Fibroblast of skin of left quadriceps (primary cell): ENCODE measurements around the gene SMARCA2.

Source experiments
- DNase-seq, 2 experiments: peaks; one replicate each; pipeline ENCODE4 v3.0.0-alpha.2; 2013; ENCODE audit warnings: low read depth in 2 of 2

SMARCA2 gene

DNA sequence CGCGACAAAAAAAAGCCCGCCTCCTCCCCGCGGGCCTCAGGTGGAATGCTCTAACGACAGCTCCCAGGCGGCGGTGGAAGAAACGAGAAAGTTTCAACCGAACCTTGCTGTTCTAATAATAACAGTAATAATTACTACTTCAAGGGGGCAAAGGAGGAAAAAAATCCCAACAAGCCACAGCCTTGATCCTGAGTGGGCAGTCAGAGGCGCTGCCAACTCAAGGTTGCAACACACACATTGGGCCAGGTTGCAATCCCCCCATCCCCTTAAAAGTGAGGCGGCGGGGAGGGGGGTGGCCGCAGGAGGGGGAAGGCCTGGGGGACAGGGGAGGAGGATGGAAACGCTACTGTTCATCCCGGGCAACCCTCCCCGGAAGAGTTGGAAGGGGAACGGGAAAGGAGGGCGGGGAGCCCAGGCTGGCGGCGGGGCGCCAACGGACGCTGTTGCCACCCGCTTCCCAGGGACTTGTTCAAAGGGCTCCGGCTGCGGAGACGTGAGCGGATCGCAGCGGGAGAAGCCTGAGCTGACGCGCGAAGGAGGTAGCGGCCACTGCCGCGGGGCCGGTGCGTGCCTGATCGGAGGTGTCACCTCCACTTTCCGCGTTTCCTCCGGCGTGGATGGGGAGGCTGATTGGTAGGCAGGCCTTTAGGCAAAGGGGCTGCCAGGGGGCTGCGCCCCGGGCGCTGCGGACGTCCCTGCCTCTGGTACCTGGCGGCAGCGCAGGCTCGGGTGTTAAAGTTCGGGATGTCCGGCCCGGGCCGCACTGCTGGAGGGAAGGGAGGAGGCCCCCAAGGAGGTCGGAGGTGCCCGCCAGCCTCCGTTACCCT, 647 bp downstream of the SMARCA2 start:
- no peak for DNase-seq

DNA sequence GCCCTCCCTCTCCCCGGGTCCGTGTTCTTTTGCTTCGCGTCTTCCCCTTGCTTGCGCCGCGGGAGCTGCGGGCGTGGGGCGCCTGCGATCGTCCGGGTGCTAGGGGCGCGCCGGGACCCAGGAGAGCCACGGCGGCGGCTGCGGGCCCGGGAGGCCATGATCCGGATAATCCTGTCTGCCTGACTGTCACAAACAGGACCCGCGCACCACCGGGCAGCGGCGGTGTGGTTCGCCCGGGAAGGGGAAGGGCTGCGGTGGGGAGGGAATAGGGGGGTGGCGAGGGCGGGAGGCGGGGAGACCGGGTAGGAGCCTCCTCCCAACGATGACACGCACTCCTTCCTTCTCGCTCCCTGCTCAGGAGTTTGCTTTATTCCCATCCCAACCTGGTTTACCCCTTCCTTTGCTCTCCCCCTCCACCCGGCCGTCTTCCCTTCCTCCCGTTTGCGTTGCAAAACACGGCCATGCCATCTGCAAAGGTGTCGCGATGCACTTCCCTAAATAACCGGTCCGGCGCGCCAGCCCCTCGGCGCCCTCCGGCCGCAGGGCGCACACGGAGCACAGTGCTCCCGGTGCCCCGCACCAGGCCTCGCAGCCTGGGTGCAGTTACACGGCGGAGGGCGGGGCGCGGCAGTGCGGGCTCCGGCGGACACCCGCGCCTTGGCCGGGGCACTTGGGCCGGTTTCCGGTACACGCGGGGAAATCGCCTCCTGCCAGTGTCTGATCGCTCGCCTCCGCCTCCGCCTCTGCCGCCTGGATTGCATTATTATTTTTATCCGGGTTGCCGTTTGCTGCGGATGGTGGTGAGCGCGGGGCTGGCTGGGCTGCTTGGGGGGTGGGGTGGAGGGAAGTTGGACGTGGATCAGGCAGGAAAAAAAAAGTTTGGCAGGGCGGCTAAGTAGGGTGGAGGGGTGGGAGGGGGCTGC, 1.5 kb downstream of the SMARCA2 start:
- DNase-seq = no peak

DNA sequence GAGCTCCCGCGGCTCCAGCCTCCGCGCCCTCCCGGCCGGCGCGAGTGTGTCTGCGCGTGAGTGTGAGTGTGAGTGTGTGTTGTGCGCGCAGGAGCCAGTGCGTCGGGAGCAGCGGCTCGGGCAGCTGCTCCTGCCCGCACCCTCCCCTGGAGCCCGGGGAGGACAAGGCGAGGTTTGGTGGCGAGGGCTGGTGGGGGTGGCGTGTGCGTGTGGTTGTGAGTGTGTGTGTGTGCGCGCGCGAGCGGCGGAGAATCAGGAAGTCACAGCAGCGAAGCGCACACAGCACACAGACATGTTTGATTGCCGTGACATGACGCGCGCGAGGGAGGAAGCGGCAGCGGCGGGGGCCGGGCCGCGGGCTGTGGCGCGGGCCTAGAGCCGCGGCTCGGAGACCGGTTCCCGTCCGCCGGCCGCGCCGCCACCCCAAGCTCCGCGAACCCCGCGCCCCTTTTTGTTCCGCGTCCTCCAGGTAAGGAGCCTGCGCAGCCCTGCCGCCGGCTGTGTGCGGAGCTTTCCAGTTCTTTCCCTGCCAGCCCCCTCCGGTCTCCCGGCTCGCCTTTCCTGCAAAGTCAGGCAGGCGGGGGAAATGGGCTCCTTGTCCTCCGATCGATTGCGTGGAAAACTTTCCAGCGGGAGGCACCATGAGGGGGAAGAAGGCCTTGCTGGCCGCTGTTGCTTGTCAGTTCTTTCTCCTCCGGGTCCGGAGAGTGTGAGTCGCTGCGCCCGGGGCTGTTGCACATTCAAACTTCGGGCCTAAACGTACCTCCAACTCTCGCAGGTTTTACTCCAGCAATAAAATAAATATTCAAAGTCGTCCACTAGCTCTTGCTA, 2.4 kb downstream of the SMARCA2 start:
- no peak for DNase-seq

DNA sequence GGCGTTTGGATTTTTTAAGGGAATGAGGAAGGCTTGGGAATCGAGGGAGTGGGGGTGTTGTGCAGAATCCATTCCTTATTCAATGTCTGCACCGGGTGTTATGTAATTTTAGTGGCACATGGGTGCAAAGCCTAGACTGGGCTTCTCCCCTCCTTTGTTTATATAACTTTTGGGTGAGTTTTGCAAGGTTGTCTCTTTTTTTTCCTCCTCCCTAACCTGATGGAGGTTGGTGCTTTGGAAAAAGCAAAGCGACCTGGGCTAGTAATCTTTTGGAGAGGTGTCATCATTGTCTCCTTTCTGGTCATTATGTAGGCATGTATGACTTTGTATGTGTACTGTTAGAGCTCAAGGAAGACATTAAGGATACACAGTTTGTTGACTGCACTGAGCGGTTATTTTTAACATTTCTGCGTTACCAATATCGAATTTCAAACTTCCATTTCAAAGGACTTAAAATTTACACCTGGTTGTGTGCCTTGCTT, 3.1 kb downstream of the SMARCA2 start:
- DNase-seq = no peak

DNA sequence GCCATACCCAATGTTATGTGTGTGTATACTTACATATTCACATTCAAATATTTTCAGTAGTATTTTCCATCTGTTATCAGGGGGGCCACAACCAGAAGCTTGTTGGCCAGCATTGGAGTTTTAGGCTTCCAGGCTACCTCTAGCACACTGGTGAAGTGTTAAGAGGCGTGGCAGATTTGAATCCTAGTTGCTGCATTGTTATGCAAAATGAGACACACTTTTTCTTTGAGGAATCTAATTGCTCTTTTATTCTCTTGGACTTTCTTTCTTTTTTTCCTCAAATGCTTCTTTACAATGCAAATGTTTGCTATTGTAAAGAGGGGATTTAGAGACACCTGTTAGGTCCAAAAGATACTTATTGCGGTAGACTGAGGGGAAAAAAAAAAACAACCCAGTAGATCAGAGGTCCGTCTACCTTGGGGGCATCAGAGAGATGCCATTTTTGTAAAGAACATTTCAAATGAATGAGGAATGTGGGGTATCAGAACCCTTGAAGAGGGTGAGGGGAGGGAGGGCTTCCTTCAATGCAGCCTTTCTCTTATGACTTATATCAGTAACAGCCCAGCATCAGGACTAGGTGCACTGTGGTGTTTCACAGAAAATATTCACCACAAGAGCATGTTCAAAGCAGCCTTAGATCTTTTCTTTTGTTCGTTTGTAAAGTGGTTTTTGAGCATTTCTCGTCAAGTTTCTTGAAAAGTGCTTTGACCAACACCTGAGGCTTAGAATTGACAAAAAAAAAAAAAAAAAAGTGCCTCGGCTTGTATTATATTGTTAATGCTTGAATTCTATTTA, 3.8 kb downstream of the SMARCA2 start:
- DNase-seq = no peak

DNA sequence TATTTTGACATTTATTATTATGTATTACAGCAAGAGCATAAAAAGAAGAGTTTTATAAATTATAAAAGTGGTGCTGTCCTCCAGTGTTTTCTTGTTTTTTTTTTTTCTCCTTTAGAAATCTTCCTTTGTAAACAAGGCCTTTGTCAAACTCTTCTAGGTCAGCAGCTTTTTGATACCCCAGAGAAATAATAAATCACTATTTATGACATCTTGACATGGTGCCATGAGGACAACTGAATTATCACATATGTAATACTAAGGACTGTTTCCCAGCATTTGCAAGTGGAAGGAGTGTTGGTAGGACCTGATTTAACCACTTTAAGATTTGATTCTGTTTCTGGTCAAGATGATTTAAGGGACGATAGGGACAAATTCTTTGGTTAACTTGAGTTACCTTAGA, 4.6 kb downstream of the SMARCA2 start:
- no peak for DNase-seq

DNA sequence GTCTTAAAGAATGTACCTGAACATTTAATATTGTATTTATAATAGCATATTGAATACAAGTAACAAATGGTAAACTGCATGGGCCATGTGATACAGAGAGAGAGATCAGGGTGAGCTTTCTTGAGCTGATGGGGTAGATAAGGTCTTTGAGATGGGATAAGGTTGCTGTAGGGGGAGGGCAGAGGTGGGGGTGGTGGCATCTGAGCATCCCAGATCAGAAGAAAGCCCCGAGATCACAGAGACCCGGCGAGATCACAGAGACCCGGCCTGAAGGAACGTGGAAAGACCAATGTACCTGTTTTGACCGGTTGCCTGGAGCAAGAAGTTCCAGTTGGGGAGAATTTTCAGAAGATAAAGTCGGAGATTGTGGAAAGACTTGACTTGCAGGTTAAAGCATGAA, 6.6 kb downstream of the SMARCA2 start:
- DNase-seq = no peak

DNA sequence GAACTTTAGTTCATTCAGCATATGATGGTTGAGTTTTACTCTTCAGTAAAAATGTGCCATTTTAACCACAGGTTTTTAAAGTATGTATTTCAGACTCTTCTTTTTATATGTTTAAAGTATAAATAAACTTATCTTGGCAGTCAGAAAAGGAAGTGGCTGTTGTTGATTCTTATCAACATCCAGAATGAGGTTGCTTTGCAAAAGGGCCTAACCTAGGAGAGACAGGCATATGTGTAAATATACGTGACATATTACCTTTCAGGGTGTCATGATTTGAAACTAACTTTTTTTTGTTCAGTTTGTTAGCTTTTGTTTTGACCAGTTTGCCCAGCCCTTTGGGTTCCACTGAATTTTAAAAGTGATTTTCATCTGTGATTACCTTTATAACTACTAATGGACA, 7.4 kb downstream of the SMARCA2 start:
- DNase-seq = no peak

DNA sequence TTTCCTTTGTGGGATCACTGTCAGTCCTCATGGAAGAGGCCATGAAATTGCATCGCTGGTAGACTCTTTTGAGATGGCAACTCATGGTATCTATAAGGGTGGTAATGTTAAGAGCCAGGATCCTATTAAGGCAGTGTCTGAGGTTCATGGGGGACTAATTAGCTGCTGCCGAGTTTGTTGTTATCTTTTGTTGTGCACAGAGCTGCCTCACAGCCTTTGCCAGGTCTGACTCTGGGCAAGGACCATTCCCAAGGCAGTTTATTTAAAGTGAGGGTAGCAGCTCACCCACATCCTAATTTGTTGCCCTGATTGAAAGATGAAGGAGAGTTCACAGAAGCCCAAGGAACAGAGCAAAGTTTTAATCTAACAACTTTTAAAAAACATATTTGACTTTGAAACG, 7.9 kb downstream of the SMARCA2 start:
- no peak for DNase-seq

DNA sequence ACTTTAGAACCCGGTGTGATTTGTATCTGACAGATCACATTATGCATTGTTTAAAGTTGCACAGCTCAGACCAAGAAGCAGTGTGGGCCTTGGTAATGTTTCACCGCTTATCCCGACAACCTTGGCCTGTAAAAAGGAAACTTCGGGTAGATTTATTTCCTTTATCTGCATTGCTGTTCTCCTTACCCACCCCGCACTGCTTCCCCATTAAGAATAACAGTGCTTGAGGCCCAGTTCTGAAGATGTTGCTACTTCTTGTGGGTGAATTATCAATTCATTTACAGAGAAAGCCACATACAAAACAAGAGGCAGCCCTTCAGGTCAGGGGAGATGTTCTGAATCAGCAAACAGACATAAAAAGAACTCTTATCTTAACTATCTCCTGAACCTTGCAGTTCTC, 8.4 kb downstream of the SMARCA2 start:
- DNase-seq = no peak

DNA sequence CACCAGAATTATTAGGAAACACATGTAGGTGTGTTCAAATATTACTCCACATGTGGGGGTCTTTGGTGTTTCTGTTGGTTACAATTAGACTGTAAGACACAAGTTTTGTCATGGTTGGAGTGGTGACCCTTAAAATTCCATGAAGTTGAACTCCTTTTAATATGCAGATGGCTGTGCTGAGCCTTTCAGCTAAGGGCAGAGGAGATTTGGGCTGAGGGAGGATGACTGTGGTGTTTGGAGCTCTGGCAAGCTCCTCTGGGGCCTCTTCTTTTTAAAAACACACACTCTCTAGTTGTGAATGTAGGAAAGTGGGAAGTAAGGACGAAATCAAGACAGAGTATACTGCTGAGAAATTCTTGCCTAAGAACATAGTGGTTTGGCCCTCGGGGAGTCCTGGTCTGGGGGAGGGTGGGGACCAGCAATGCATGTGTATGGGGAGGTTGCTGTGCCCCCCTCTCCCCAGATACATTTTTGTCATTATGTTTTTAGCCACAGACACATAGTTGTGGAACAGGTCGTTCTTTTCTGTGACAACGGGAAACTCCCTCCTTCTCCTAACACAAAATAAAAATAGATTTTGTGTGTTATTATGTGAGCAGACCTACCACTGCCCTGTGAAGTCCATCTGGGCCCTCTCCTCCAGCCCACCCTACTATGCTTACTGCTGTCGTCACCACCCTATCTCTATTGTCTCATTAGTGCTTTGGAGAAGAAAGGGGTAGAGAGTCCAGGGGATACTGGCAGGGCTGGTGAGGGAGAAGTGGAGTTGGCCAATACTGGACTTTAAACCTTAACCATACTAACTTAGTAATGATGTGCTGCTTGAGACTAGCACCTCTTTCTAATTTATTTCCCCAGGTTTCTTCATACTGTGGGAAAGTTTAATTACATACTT, 10.0 kb downstream of the SMARCA2 start:
- DNase-seq = no peak

DNA sequence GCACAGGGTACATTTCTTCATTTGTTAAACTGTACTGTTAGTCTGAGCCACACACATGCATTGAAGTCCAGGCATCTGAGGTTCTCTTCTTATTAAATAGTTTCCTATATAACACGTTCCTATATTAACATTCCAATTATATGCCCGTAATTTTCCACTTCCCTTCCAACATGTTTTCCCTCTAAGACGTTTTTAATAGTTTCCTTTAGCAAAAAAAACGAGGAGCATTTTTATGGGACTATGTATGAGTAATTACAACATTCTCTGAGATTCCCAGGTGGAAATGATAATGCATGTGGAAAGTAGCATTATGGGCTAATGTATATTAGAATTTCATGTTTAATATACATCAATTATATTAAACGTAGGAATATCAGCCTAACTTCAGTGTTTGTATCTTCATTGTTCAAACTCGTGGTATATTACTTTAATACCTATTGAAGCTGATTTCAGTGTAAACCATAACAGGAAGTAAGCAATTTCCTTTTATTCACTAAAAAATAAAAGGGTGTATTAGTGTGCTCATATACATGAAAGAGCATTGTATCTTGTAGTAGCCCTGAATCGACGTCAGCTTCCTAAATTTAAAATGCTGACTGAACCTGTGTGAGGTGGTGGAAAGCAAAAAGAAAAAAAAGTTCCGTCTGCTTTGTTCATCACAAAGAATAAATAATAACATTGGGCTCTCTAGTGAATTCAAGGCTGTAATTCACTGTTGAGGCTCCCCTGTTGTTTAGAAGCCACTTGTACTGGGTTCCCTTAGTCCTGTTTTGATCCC, 11.3 kb downstream of the SMARCA2 start:
- peak in 1 of 2 experiments; percentile 46 for DNase-seq

DNA sequence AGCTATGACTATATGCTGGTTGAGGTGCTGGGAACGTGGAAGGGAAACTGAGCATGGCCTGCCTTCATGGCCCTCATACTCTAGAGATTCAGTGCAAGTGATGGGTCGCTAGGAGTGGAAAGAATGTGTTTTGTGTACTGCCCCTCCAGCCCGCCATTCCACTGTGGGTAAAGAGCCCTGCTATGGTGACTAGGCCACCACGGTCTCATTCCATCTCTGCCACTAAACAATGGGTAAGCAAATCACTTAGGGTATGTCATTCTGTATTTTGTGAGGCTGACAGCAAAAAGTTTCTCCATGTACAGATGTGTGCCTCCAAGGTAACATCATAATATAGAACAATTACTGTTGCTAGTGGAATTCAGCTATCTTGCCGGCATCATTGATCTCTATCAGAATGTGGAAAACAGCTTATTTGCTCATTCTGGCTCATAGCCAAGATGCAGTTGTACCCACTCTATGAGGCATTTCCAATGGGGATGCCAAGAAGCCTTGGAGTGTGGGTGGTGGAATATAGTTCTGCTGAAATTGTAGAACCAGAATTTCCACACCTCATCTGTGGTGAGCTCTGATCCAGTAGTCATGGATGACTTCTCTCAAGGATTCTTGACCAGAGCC, 12.5 kb downstream of the SMARCA2 start:
- no peak for DNase-seq

DNA sequence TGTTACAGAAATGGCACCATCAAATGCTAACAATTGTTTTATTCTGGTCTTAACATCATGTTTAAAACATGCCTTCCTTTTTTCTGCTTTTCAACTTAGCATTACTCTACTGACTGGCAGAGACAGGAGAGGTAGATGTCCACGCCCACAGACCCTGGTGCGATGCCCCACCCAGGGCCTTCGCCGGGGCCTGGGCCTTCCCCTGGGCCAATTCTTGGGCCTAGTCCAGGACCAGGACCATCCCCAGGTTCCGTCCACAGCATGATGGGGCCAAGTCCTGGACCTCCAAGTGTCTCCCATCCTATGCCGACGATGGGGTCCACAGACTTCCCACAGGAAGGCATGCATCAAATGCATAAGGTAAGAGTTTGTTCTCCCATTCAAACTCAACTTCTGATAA, 13.7 kb downstream of the SMARCA2 start:
- no peak for DNase-seq

DNA sequence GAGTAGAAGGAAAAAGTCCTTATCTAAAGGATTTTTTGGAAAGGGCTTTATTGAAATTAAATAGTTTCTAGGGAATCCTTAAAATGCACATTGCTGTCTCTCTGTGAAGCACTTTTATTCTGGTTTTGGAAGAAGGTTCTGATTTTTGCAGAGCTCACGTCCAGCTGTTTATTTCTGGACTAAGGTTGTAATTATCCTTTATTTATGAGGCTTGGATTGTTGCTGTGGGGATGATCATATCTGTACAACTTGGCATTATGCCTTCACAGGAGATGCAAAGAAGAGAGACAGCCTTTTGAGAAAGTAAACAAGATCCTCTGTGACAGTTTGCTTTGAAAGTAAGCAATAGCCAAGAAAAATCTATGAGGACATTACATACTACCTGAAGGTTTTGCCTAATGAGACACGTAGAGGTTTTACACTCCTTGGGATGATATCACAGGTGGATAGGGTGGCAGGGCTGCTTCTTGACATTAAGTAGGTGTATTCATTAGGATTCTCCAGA, 14.6 kb downstream of the SMARCA2 start:
- no peak for DNase-seq

DNA sequence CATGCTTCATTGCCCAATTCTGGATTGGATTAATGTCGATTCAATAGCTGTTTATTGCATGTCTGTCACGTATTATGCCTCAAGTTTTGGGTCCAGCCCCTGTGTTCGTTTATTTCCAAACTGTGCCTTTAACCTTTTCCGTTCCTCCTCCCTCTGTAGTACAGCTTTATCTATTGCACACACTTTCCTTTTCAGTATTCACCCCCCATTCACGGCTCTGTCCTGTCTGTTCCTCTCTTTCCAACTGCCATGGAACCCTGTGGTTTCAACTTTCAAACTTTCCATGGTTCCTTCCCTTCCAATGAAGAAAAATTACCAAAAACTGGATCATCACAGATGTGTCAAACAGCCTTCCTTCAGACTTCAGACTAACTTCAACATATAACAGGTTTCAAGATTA, 17.1 kb downstream of the SMARCA2 start:
- no peak for DNase-seq

DNA sequence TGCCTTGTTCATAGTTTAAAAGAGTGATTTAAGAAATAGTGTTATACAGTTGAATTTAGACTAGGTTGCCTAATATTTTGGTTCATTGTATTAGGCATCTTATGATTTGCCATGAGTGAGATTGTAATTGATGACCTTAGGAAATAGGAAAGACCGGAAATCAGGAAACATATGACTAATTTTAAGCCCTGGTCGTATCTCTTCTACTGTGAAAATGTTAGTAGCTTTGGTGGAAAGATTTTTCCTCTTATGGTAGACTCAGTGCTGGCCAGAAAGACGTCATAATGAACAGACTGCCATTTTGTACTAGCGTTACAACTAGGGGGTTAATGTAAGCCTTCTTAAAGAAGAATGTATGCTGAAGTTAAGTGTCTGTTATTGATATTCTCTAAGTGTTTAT, 21.7 kb downstream of the SMARCA2 start:
- DNase-seq = no peak
